ENCODE results near the gene DOK3.

GRCh38 chr5:177502886-177503285, 6.7 kb downstream of the DOK3 start:
- TF ChIP-seq CTCF (IDR thresholded peaks at IDR 0.05): no peak
- TF ChIP-seq EZH2 (IDR thresholded peaks at IDR 0.05; ENCODE audit: borderline replicate concordance, insufficient read depth, low read depth, low read length, poor library complexity, severe bottlenecking): no peak
